HepG2 (cell line): ENCODE results near the gene ZFPL1. TPM values are rescaled to one million over a fixed set of nuclear protein-coding genes. Genes with fewer than 3 reads are reported as not detected.

Experiments
- AHDC1 ChIP-seq: sonication (generic); formaldehyde crosslinking; IDR thresholded peaks from 2 replicates; pipeline ENCODE4 v1.5.1; 2020; ENCODE audit warnings: mild to moderate bottlenecking, missing genetic modification reagents, borderline replicate concordance
- CBFB ChIP-seq: sonication (generic); formaldehyde crosslinking; IDR thresholded peaks from 2 replicates; pipeline ENCODE4 v1.4.0; 2020; ENCODE audit warnings: missing genetic modification reagents
- FOXC1 ChIP-seq: sonication (generic); formaldehyde crosslinking; IDR thresholded peaks from 2 replicates; pipeline ENCODE4 v1.8.0; 2022; ENCODE audit warnings: mild to moderate bottlenecking, missing genetic modification reagents, borderline replicate concordance
- HNF4A ChIP-seq: sonication (generic); formaldehyde crosslinking; IDR thresholded peaks from 2 replicates; pipeline ENCODE4 v1.4.0; 2020; ENCODE audit warnings: missing genetic modification reagents
- HNF4G ChIP-seq, 2 experiments: sonication (generic) in 1 of 2; formaldehyde crosslinking in 1 of 2; IDR thresholded peaks; 2 replicates each; pipeline versions ENCODE4 v1.4.0 to v1.6.1; 2011 to 2020; ENCODE audit warnings: borderline replicate concordance in 2 of 2, low read depth in 2 of 2, mild to moderate bottlenecking in 2 of 2, low read length in 1 of 2, missing genetic modification reagents in 1 of 2, moderate library complexity in 1 of 2
- KLF15 ChIP-seq: sonication (generic); formaldehyde crosslinking; IDR thresholded peaks from 2 replicates; pipeline ENCODE4 v1.8.1; 2023; ENCODE audit warnings: borderline replicate concordance, mild to moderate bottlenecking, inconsistent platforms, missing genetic modification reagents, mixed read lengths
- KLF6 ChIP-seq: IDR thresholded peaks from 2 replicates; pipeline ENCODE4 v1.8.0; 2016; ENCODE audit warnings: missing biosample characterization, missing genetic modification reagents
- NFIB ChIP-seq: sonication (generic); formaldehyde crosslinking; IDR thresholded peaks from 2 replicates; pipeline ENCODE4 v1.9.0; 2021; ENCODE audit warnings: missing genetic modification reagents, mild to moderate bottlenecking, borderline replicate concordance
- NFRKB ChIP-seq: fragments of 450-650 bp; IDR thresholded peaks from 2 replicates; pipeline ENCODE4 v1.6.1; 2017
- PATZ1 ChIP-seq: sonication (generic); formaldehyde crosslinking; IDR thresholded peaks from 2 replicates; pipeline ENCODE4 v1.4.0; 2020; ENCODE audit warnings: missing genetic modification reagents
- SAP130 ChIP-seq: IDR thresholded peaks from 2 replicates; pipeline ENCODE4 v1.6.1; 2016; ENCODE audit warnings: low read depth
- SP4 ChIP-seq: sonication (generic); formaldehyde crosslinking; IDR thresholded peaks from 2 replicates; pipeline ENCODE4 v1.8.1; 2023; ENCODE audit warnings: mild to moderate bottlenecking, missing genetic modification reagents
- TEAD3 ChIP-seq: optimal IDR thresholded peaks from 2 replicates; pipeline ENCODE3; 2016; ENCODE audit warnings: borderline replicate concordance
- ZBTB37 ChIP-seq: sonication (generic); formaldehyde crosslinking; IDR thresholded peaks from 2 replicates; pipeline ENCODE4 v1.4.0; 2020; ENCODE audit warnings: mild to moderate bottlenecking, missing genetic modification reagents
- ZNF280D ChIP-seq: sonication (generic); formaldehyde crosslinking; IDR thresholded peaks from 2 replicates; pipeline ENCODE4 v1.5.1; 2020; ENCODE audit warnings: mild to moderate bottlenecking, missing genetic modification reagents
- ZNF430 ChIP-seq: sonication (generic); formaldehyde crosslinking; IDR thresholded peaks from 2 replicates; pipeline ENCODE4 v1.9.0; 2021; ENCODE audit warnings: mild to moderate bottlenecking, missing genetic modification reagents
- ZNF530 ChIP-seq: sonication (generic); formaldehyde crosslinking; IDR thresholded peaks from 2 replicates; pipeline ENCODE4 v1.5.0; 2020; ENCODE audit warnings: low read depth, mild to moderate bottlenecking, missing genetic modification reagents
- polyA plus RNA-seq, 8 experiments: library from polyadenylated mRNA; depleted of rRNA in 3 of 8; stranded (reverse) in 7 of 8; unstranded in 1 of 8; fragments of >200 nt; fragmentation: Illumina TruSeq in 4 of 8; extraction: Trizol in 4 of 8; gene quantifications; 2 replicates each; pipeline versions ENCODE4 v1.2.1 to v1.2.3, GENCODE V29; 2011 to 2016; ENCODE audit warnings: low read depth in 4 of 8, missing spikeins in 1 of 8, mixed read lengths in 1 of 8; ENCODE audit not compliant: insufficient read depth in 1 of 8
- total RNA-seq, 5 experiments: library from RNA; depleted of rRNA; stranded (reverse); fragments of >200 nt; fragmentation: Illumina TruSeq; extraction: Trizol; gene quantifications; 2 replicates each; pipeline ENCODE4 v1.2.3, GENCODE V29; 2016; ENCODE audit warnings: low read depth in 1 of 5

ZFPL1 gene
- total and polyA plus RNA-seq, 2 of the 13 experiments (the other 11 are each of a cell fraction or from before 2014, with no cell fraction given) = 32.2 to 56.0 TPM

DNA sequence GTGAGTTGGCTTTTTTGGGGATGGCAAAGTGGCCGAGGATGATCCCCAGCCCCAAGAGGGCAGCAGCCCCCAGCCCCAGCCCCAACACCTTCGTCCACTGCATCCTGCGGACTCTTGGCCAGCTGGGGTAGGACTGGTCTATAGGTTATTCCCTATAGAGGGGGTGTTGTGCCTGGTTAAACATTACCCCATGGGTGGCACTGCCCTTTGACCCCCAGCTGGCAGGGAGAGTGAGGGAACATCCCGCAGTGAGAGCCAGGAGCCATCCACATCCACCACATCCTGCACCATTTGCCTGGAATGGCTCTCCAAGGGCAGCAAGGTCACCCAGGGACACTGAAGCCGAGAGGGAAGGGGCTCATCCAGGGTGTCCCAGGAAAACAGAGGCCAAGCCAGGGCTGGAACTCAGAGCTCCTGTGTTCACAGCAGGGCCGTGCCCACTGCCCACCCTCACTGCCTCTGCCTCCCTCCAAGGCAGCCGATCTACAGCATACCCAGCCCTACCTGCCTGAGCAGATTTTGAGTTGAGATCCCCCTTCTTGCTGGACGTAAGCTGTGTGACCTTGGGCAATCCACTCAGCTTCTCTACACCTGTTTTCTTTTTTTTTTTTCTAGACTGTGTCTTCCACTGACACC is 25.5 kb upstream of the ZFPL1 start, which contains the start of gene NAALADL1 (continued):
- TF ChIP-seq ZNF280D (CRISPR knock-in tag) (0 out of 2 replicates have a peak, but pooled peaks have one; percentile 16), ZNF530 (no peak), PATZ1 (peak; percentile 78), HNF4A (CRISPR knock-in tag) (peak; percentile 81), HNF4G (IDR thresholded peaks at IDR 0.05; ENCODE audit: borderline replicate concordance, low read depth, low read length) (peak; percentile 71), HNF4G (CRISPR knock-in tag; IDR thresholded peaks at IDR 0.05; ENCODE audit: borderline replicate concordance, low read depth) (no peak), KLF6 (CRISPR knock-in tag) (no peak), ZNF430 (CRISPR knock-in tag) (no peak), FOXC1 (CRISPR knock-in tag) (0 out of 2 replicates have a peak, but pooled peaks have one; percentile 31), AHDC1 (CRISPR knock-in tag) (0 out of 2 replicates have a peak, but pooled peaks have one; percentile 14), TEAD3 (CRISPR knock-in tag) (peak; percentile 56), NFIB (CRISPR knock-in tag) (no peak), ZBTB37 (CRISPR knock-in tag) (peak; percentile 90), KLF15 (CRISPR knock-in tag) (0 out of 2 replicates have a peak, but pooled peaks have one; percentile 54), CBFB (CRISPR knock-in tag) (no peak), NFRKB (no peak), SAP130 (CRISPR knock-in tag) (peak; percentile 69), SP4 (peak; percentile 60; the same call in 1 of the 2 replicates)
